Subcutaneous adipose tissue (tissue), 4 donors: ENCODE data around the gene SLC39A7. TPM values are rescaled to one million over a fixed set of nuclear protein-coding genes. Genes with fewer than 3 reads are reported as not detected.

Experiments
- total RNA-seq, 4 donors: library from RNA; depleted of rRNA; stranded (reverse); fragments of >200 nt; gene quantifications; one replicate each; pipeline ENCODE4 v1.1.0, GENCODE V29; 2016
- TF ChIP-seq, protein P1 (sequence below): fragments of 450-650 bp; IDR thresholded peaks from one replicate; pipeline ENCODE4 v1.5.1; 2016; ENCODE audit warnings: low read depth, mild to moderate bottlenecking, control low read depth, antibody characterized with exemption, moderate library complexity

SLC39A7 gene
- total RNA-seq, 4 donors from 2014 or later = 49.0 to 54.9 (median 52.5) TPM

DNA sequence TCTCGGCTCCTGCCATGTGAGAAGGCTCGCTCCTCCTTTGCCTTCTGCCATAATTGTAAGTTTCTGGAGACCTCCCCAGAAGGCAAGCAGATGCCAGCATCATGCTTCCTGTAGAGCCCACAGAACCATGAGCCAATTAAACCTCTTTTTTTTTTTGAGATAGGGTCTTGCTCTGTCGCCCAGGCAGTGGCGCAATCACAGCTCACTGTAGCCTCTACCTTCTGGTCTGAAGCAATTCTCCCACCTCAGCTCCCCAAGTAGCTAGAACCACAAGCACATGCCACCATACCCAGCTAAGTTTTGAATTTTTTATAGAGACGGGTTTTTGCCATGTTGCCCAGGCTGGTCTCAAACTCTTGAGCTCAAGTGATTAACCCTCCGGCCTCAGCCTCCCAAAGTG is 36.2 kb downstream of the SLC39A7 start:
- TF ChIP-seq, protein P1, sequence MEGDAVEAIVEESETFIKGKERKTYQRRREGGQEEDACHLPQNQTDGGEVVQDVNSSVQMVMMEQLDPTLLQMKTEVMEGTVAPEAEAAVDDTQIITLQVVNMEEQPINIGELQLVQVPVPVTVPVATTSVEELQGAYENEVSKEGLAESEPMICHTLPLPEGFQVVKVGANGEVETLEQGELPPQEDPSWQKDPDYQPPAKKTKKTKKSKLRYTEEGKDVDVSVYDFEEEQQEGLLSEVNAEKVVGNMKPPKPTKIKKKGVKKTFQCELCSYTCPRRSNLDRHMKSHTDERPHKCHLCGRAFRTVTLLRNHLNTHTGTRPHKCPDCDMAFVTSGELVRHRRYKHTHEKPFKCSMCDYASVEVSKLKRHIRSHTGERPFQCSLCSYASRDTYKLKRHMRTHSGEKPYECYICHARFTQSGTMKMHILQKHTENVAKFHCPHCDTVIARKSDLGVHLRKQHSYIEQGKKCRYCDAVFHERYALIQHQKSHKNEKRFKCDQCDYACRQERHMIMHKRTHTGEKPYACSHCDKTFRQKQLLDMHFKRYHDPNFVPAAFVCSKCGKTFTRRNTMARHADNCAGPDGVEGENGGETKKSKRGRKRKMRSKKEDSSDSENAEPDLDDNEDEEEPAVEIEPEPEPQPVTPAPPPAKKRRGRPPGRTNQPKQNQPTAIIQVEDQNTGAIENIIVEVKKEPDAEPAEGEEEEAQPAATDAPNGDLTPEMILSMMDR = no peak

DNA sequence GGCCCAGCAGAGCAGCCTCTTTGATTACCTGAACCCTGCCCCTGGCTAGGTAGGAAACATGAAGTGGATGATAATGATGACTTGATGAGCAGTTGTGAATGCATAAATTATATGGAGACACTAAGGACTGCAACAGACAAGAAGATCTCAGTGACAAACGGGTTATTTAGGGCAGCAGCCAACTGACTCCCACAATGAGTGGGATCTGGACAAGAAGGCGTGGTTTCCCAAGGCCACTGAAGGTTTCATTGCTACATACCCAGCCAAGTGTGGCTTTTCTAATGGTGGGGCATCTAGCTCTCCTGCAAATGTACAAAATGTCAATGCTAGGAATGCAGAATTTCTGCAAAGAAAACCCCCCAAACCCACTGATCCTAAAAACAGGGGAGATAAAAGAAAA is 37.1 kb downstream of the SLC39A7 start:
- TF ChIP-seq, protein P1 = no peak

DNA sequence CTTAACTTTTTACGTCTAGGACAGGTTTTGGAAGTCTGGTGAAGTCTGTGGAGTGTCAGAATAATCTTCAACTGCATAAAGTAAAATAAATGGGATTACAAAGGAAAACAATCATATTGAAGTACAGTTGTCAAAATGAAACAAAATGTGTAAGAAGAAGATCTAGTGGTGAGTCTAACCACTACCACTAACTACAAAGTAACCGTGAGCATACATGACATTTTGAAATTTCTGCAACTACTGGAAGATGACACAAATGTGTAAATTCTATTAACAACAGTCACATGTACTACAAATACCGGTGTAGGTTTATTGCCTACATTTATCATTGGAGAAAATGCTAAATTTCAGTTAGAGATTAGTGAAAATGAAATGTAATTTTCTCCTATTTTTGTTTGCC is 41.3 kb downstream of the SLC39A7 start:
- TF ChIP-seq, protein P1 = no peak

DNA sequence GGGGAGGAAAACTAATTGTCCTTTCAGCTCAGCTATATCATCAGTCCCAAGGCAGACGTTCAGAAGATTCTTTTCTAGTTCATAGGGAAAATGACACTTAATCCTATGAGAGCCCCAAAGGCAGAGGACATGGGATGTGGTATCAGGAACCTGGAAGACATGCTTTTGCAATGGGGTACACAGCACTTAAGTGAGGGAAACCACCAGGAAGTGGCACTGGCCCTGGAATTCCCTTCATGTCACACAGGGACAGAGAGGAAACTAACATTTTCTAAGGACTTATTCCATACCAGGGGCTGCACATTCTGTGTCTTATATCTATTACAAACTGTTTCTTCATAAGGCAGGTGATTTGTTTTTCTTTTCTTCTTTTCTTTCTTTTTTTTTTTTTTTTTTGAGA is 42.8 kb downstream of the SLC39A7 start:
- TF ChIP-seq, protein P1 = no peak

DNA sequence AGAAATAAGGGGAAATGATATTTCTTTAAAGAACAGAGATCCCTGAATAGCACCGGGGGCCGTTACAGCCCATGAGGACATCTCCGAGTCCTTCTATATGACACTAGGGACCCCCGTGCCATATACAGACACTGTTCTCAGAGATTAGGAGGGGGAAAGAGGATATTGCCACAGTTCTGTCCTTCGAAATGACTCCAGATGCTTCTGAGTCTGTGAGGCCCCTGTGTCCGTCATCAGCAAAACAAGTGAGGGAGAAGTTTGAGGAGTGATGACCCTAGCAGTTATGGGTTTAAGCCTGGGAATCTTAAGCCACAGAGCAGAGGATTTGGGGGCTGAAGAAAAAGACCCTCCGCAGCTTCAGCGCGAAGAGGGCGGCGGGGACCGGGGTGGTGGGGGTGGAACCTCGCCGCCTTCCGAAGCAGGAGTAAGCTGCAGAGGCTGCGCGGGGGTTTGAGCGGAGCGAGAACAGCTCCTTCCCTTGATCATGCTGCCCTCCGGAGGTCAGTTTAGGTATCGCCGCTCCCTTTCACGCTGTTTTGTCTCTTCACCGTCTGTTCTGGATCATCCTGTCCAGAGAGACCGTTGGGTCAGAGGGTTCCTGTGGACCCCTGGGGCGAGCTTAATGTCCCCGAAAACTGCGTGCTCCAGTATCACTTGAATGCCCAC is 47.4 kb downstream of the SLC39A7 start:
- TF ChIP-seq, protein P1 = no peak

DNA sequence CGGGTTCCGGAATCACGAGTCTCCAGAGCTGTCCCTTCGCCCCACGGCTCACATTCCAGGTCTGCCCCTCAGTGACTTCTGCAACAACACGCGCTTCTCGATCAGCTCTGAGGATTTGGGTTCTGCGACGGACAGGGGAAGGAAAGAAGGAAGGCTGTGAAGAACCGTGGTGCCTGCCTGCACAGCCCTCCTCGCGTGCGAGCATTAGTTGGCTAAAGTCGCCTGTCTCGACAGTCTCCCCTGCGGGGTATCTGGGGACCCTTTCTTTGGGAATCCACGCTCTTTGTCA is 47.9 kb downstream of the SLC39A7 start:
- TF ChIP-seq, protein P1 = no peak

DNA sequence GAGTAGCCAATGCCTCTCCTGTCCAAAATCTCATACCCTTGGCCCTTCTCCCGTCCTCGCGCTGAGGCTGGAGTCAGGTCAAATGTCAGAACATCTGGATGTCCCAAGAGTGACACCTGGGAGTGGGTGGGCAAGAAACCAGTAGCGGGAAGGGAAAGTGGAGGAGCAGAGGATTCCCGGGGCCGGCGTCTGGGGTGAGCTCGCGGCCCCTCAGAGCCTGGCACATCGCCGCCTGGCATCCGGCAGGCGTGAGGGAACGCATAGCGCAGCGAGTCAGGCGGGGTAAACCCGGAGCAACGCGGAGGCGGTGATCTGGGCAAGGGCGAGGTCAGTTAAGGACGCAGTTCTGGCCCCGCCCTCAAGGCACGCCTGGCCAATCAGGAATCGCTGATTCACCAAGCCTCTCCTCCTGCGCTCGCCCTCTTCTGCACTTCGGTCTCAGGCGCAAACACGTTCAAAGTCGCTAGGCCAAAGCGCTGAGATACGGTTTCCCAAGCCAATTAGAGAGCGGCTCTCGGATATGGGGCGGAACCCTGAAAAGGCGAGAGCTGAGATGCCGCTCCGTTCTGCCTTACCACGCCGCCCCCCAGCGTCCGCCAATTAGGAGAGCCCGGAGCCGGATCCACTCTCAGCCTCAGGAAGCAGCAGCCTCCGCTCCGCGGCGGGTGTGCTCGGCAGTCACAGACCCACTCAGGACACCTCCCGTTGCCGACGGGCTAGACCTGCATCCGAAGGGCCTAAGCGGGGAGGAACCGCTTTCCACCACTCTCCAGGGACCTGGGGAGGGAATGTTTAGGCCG is 48.5 kb downstream of the SLC39A7 start:
- TF ChIP-seq, protein P1 = no peak
